Measurements from ENCODE around the gene NET1.

DNA sequence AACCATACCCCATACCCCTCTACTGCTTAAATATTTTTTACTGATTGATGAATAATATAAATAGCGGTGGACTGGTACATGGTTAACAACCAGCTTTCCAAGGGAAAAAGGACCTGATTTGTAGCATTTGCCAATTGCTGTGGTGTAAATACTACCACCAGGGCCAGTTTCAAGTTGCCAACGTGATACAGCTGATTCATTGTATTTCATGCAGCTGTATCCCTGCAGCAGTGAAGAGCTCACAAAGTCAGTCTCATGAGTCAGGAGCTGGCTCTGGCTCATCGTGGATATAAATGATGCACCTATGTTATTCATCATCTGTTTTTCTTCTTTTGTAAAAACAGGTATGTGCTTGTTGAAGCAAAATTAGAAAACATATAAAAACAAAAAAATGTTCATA, 71.8 kb downstream of the NET1 start:
- TF ChIP-seq CTCF (IDR thresholded peaks at IDR 0.05) (no peak), POLR2A (IDR thresholded peaks at IDR 0.05) (no peak), POLR2AphosphoS5 (IDR thresholded peaks at IDR 0.05) (no peak), EP300 (IDR thresholded peaks at IDR 0.05; ENCODE audit: low read depth) (no peak)

All from transverse colon (tissue), 4 donors.